HG03095 (cell line): Measurements from ENCODE around the gene CUBN.

Source experiments
- ATAC-seq: cut with Tn5 transposase; IDR thresholded peaks from one replicate; pipeline ENCODE4 v1.9.1; 2021; ENCODE audit warnings: moderate library complexity; ENCODE audit not compliant: unreplicated experiment

The CUBN gene

DNA sequence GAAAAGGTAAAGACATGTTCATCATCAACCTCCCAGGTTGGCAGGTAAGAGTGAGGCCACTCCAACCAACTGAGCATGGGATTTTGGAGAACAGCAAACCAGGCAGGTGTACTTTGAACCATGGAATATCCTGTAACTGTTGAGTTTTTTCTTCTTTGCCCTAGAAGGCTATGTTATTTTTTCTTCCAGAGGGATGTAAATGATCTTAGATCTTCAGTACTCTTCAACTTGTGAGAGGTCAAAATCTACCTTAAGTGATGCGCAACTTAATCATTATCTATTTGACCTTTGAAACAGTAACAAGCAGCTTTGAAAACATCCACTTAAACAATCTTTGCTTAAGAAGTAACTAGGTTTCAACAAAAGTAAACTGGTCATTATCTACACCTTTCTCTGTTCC is at the start of gene CUBN:
CUBN (minus strand) TSS at position 71 of the 400 bp plus-strand sequence; CDS start at position 25, 46 bp downstream.
- no peak for ATAC-seq

DNA sequence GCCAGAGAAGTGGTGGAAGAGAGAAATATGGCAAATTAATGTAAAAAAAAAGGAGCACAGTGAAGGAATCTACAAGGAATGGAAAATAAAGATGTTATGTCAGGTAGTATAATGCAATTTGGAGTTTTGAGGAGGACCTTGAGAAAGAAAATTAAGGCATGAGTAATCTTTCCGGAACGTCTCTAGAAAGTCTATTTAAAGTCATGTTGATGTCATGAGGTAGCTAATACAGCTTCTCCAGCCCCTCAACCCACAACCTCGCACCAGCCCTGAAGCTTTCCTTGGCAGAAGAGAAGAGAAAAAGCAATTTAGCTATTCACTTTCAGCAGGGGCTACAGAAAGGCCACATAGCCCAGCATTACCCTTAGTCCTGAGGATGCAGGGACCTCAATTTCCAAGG is 49.4 kb upstream of the CUBN start:
- no peak for ATAC-seq

DNA sequence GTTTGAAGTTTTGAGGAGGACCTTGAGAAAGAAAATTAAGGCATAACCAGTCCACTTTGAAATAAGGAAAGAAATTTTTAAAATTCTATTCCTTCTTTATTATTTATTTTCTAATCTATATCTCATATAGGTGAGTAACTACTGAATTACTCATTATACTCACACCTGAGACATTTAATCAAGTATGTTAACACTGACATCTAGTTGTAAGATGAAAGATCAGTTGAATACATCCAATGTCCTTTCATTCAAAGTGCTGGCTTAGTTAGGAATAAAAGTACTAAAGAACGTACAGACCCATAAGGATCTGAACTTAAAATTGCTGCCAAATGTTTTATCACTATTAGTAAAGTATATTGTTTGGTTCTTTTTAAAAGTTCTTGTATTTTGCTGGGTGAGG is 48.4 kb upstream of the CUBN start:
- no peak for ATAC-seq

DNA sequence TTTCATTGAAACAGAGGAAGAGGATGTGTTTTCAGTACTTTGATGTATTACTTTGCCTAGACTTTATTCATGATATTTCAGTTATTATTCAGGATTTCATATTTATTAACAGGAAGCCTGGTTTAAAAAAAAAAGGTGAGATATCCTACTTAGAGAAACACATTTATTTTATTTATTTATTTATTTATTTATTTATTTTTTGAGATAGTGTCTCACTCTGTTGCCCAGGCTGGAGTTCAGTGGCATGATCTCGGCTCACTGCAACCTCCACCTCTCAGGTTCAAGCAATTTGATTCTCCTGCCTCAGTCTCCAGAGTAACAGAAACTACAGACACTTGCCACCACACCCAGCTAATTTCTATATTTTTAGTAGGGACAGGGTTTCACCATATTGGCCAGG is 47.4 kb upstream of the CUBN start:
- no peak for ATAC-seq

DNA sequence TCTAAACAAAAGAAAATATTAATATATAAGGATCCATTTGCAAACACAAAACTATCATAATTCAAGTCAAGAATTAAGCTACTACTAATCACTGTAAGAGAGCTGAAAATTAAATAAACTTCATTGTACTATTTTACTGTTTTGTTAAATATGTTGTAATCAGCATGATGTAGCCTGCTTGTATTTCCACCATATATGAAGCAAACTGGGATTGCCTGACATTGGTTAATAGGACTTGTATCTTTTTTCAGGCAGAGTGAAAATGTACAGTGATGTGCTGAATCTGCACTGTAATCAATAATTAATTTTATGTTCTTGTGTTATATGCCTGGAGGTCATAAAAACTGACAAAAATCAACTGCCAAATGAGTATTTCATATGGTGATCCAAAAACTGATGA is 46.5 kb upstream of the CUBN start:
- no peak for ATAC-seq

DNA sequence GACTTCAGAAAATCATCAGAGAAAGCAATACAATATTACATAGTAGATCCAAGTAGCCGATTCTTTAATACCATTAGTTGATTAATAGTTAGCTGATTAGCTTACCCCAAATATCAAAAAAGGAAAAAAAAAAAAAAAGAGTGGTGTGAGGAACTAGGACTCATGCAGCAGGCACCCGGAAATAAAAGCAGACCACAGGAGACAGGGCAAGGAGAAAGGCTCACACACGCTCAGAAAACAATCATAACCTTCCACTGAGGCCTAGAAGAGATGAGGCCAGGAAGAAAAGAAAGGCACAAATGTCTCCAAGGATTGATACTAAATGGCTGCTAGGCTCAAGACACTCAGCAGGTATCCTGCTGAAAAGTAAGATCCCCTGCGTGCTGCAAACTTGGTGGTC is 45.9 kb upstream of the CUBN start:
- ATAC-seq: no peak

DNA sequence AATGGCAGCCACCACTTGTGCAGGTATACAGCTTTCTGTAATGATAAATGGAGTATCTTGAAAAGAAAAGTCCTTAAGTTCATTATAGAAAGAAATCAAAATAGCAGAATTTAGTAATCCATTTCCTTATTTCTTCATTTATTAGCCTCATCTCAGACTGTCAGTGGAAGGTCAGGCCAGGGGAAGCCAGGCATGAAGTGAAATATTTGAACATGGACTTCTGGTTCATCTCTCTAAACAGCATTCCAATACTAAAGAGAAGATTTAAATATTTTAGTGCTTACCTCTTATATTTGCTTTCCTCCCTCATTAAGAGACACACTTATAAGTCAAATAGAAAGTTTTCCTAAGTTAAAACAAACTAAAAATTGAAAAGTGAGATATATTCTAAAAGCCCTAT is 45.0 kb upstream of the CUBN start:
- no peak for ATAC-seq

DNA sequence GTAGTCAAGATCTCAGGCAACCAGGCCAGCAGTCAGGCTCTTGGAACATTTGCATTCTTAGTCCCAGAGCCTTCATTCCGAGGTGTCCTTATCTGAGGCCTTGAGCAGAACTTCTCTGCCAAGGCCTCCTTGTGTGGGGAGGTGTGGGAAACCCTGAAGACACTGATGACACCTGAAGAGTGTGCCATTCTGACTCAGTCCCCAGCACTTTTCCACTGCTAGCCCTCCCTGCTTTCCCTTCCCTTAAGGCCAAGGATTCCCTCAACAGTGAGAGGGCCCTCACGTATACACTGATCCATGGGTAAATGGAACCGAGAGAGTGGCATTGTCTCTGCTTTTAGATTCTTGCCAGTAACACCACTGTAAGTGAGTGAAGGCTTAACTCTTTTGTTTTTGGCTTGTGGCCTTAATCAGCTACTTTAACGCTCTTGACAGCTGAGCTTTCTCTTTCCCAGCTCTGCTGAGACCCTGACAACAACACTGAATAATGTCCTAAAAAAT is 41.6 kb upstream of the CUBN start:
- no peak for ATAC-seq

DNA sequence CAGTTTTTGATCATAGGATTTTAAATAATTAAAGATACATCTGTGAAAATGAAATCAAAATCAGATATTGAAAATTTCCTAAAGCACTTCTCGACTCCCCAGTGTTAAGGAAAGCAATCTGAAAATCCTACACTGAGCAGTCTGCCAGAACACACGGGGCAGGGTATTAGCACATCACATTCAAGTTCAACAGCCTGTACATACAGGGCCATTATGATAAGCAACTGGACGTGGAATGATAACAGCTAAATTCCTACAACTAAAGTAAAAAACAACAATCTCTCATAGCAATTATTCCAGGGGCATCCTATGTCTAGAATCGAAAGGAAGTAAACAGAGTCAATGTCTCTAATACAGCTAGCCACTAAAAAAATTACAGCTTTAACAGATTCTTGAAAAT is 40.2 kb upstream of the CUBN start:
- no peak for ATAC-seq

DNA sequence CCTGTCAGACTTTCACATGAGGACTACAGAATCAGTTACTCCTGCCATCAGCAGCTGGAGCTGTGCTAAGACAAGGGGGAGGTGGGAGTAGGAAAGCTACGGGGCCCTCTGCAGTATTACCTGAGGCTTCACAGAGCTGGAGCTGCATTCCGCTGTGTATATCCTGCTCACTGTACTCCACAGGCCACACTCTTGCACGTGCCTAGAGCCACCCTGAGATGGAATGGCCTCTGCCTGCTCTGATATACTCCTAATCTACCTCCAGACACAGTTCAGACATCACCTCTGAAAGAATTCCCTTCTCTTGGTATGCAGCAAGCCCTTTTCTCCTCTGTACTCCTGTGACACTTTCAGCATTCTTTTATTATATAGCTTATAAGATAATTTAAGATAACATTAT is 37.1 kb upstream of the CUBN start:
- ATAC-seq: no peak

DNA sequence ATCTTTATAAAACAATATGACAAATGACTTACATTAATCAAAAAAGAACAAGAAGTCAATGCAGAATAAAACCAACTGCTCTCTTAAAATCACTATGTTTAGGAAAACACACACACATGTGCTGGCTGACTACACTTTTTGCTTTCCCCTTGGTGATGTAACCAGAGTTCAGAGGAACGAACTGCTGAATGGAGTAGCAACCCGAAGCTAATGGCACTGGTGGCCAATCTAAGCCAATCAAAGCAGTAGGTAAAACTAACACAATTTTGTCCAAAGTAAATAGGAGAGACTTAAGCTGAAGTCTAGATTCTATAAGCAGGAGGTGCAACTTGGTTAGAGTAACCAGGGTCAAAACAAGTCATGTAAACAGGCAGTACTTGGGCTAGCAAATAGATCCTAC is 33.2 kb upstream of the CUBN start:
- no peak for ATAC-seq

DNA sequence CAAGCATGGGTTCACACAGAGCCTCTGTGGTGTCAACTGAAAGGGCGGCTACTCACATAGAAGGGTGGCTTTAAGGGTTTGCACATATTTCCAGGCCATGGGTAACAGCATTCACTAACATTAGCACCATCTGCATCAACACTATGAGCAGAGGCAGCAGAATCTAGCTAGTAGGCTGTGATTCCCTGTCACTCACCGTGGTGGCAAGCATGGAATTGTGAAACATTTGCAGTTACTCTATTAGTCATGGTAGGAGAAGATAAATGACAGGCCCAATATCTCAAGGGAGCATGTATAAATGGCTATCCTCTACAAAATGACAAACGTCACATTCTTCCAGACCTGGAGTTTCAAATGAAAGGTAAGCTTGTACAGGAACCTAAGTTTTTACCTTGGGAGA is 32.2 kb upstream of the CUBN start:
- ATAC-seq: no peak

DNA sequence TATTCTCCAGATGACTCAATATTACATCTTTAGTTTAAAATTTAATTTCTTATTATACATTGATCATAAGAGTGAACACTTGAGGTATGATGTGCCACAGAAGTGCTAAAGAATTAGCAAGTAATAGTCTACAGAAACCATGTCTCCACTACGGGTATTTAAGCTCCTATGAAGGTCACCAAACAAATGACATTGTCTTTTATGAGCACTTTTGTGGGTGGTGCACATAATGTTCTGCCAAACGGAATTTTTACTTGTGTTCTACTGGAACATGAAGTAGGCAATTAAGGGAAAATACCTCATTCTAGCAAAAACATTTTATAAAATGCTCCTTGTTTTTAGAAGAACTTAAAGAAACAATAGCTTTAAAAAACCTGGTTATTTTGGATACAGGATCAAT is 27.4 kb upstream of the CUBN start:
- ATAC-seq: no peak

DNA sequence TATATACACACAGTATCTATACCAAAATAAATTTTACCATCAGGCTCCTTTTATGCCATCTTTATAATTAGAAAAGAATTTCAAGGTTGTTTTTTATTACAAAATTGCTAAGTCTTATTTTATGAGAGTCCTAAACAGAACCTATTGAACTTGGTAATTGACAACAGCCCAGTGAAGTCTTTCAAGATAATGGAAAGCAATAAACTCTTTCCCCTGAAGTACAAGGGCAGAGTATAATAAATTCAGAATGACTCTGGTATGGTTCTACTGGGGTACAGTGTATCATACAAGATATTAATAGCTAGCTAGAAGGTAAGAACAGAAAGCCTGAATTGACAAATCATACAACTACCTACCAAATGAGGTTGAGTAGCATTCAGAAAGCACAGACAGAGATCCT is 26.2 kb upstream of the CUBN start:
- ATAC-seq: no peak

DNA sequence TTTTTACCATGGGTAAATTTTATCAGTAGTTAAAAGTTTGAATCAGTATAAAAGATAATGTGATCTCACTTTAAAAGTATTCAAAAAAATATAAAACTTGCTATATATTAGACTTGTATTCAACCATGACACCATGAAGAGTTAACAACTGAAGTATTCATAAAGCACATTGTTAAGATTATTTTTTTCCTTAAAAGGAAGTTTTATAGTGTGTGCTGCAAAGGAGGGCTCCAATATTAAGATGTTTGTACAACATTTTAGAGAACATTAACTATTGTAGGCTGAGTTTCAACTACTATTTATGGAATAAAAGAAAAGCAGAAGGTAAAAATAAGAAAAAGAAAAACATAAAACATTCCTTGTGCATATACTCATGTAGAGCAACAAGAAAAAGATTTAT is 24.5 kb upstream of the CUBN start:
- ATAC-seq: no peak

DNA sequence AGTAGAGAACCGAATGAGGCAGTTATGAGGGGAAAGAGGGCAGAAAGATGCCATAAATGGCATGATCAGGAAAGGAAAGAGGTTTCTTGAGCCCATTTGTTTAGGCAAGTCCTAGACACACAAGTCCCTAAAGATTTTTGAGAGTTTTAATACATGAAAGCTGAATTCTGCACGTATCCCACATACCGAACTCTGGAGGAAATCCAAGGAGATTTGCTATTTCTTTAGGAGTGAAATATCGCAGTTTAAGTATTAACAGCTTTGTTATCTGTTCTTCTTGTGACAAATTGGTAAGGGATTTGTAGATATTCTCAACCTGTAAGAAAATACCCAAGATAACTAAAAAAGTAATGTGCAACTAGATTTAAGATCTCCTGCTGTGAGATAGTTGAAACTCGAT is 23.7 kb upstream of the CUBN start:
- ATAC-seq: no peak

DNA sequence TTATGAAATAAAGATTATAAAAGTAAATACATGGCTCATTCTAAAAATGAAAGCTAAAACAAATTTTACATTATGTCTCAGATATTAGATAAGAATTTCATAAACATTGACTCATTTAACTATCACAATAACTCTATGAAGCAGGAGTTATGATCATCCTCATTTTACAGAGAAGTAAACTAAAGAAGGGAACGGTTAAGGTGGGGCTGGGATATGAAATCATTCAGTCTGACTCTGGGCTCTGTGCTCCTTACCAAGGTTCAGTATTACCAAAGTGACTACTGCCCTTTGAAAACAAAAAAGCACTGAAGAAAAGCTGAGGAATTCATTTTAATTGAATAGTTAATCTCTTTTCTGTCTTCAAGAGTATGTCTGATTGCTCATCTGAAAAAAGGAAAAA is 22.1 kb upstream of the CUBN start:
- ATAC-seq: no peak

DNA sequence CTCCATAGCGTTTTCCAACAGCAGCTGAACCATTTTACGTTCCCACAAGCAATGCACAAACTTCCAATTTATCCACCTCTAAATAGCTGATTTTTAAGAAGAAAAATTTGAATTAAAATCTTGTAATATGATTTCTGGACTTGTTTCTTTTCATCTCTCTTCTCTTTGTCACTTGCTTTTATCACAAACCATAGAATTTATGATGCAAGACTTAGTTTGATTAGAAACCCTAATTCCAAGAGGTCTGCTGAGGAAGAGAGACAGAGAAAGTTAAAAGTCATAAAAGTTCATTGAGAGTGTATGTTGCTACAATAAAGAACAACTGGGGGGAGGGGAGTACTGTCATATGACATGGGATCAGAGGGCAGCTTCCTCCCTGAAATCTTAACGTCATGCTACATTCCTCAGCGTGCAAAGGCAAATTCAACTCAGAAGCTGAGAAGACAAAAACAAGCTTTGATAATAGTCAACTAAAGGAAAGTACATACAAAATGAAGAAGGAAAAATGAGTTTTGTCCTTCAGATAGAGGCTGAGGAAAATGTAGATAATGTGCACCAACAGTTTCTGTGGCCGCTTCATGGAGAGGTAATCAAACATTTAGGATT is 18.4 kb upstream of the CUBN start:
- no peak for ATAC-seq

DNA sequence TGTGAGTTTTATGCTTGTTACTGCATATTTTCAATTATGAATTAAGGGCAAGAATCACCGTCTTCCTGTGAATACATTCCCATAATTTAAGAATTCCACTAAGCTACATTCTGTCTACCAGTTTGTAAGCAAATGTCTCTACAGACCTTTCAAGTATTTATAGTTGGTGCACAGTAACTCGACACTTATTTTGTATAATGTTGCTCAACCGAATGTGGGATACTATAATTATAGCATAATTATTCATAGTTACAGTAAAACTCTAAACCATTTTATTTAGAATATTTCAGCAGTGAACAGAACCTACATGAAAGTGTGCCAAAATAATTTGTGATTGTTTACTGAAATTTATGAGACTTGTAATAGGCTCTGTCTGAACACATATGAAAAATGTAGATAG is 17.3 kb upstream of the CUBN start:
- ATAC-seq: no peak

DNA sequence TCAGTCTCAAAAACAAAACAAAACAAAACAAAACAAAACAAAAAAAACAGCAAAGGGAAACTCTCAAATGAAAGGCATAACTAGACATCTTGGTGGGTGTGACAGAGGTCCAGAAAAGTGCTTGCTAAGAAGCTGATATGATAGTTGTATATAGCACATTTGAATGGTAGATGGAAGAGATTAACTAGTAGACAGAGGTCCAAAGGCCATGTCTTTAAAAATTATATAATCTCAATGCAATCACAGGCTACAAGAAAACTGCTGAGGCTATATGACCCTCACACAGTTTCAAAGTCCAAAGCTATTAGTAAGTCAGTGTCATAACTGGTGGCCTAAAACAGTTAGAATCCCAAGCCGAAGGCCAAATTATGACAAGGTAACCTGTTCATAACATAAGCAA is 15.6 kb upstream of the CUBN start:
- no peak for ATAC-seq

DNA sequence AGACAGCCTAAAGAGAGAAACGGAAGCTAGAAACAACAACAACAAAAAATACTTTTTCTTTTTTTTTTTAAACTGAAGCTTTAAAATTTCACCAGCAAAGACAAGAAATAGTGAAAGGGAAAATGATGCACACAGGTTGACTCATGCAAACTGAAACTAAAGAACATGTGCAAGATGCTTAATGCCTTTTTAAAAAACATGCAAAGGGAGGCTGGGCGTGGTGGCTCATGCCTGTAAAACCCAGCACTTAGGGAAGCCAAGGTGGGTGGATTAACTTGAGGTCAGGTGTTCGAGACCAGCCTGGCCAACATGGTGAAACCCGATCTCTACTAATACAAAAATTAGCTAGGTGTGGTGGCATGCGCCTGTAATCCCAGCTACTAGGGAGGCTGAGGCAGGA is 15.1 kb upstream of the CUBN start:
- ATAC-seq: no peak

DNA sequence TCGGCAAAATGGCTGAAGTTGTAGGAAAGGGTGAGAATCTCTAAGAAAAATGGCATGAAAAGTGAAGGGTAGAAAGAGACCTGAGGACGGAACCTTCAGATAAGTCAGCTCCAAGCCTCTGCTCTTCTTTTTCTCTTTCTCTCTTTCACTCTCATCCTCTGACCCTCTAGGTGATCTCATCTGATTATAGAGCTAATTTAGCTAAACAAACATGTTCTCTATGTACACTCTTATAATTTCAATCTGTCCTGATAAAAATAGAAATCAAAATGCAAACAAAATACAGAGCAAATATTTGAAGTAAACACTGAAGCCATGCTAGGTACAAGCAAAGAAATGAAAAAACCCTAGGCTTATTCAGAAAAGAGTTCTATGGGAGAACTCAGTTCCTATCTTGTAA is 14.4 kb upstream of the CUBN start:
- ATAC-seq: no peak

DNA sequence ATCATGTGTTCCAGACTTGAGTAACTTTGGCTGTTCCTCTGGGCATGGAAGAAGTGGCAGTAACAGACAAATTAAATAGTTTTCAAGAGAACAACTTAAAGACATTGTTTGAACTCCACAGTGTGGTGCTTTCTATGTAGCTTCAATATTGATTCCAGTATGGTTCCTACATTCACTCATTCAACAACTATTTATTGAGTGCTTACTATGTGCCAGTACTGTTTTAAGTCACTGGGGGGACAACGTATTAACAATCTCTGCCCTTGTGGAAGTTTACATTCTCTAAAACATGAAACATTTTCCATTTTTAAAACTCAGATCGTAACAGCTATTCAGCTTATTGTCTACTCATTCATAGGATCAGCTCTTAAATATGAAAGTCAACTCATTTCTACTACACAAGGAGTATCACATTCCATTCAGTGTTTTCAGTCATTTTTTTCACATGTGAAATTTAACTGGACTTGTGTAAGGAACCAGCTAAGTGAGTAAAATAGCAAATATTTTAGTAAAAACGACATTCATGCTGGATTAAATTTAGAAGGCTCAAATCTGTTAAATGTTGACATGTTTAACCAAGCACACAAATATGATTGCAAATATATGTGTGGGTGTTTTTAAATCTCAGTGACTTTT is 13.6 kb upstream of the CUBN start:
- ATAC-seq: no peak
